Stimulated activated CD4-positive, alpha-beta T cell treated with anti-CD3 and anti-CD28 coated beads, Interleukin-15, amount 100 ng/mL, for 1 hour (primary cell): ENCODE data around the gene CTCF.

Experiments used
- DNase-seq, 2 donors: peaks; one replicate each; pipeline ENCODE4 v3.0.0-alpha.2; 2020; ENCODE audit warnings: low read depth in 1 of 2, low spot score in 1 of 2

The CTCF gene

DNA sequence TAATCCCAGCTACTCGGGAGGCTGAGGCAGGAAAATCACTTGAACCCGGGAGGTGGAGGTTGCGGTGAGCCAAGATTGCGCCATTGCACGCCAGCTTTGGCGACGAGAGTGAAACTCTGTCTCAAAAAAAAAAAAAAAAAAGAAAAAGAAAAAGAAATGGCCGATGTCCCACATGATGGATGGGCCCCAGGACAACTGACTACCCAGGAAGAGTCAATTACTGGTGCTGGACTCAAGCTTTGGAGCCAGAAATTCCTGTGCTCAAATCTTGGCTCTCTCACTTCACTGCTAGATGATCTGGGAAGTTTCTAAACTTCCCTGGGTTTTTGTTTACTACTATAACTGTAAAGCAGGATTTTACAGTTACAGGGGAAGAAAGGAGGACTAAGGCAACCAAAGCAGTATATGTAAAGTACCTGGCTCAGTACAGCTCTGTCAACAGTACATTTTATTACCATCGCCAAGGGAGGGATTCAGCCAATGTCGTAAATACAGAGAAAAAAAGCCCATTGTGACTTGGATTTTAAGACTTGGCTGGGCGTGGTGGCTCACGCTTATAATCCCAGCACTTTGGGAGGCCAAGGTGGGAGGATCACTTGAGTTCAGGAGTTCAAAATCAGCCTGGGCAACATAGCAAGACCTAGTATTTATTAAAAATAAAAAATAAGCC is 116.2 kb downstream of the CTCF start:
- DNase-seq, result no peak

GRCh38 chr16:67679935-67680897 is 117.9 kb downstream of the CTCF start:
- DNase-seq, result no peak

- no peak for DNase-seq
These were observed 121.4 kb downstream of the CTCF start for GRCh38 chr16:67683767-67684166.

GRCh38 chr16:67685388-67686112 is 123.2 kb downstream of the CTCF start:
- DNase-seq, result no peak
